ENCODE measurements around the gene WNT7A. TPM values are rescaled to one million over a fixed set of nuclear protein-coding genes. Genes with fewer than 3 reads are reported as not detected.
A peak's percentile ranks its signal among the peaks of the same experiment; 100 is the strongest.

The WNT7A gene
- total RNA-seq, 1 donor from 2014 or later, result not detected

DNA sequence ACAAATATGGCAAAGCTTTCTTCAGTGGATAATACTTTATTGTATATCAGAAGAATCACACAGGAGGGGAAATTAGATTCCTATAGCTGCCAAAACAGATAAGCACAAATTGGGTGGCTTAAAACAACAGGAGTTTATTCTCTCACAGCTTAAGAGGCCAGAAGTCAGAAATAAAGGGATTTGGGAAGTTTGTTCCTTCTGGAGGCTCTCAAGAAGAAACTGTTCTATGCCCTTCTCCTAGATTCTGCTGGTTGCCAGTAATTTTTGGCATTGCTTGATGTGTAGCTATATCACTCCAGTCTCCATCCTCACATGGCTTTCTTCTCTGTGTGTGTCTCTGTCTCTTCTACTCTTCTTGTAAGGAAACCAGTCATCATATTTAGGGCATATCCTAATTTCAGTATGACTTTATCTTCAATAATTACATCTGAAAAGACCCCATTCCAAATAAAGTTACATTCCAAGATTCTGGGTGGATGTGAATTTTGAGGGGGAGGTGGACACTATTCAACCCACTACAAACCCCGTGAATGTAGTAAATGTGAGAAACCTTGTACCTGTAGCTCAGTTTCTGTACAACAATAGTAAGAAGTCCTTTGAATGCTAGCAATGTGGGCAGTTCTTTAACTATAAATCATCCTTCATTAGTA lies 22.2 kb upstream of the WNT7A start:
- Mint-ChIP-seq H3K36me3 (ENCODE audit: unreplicated experiment) (no peaks in the 10 kb centered on the region), H3K27me3 (ENCODE audit: unreplicated experiment) (peaks cover 7% of the 10 kb centered on the region), H3K4me3 (ENCODE audit: unreplicated experiment) (no peak overlapping the region), H3K9me3 (ENCODE audit: unreplicated experiment) (peaks cover 34% of the 10 kb centered on the region), H3K4me1 (ENCODE audit: unreplicated experiment) (no peaks in the 10 kb centered on the region), H3K27ac (ENCODE audit: unreplicated experiment) (no peak overlapping the region)
- TF ChIP-seq, protein P1, sequence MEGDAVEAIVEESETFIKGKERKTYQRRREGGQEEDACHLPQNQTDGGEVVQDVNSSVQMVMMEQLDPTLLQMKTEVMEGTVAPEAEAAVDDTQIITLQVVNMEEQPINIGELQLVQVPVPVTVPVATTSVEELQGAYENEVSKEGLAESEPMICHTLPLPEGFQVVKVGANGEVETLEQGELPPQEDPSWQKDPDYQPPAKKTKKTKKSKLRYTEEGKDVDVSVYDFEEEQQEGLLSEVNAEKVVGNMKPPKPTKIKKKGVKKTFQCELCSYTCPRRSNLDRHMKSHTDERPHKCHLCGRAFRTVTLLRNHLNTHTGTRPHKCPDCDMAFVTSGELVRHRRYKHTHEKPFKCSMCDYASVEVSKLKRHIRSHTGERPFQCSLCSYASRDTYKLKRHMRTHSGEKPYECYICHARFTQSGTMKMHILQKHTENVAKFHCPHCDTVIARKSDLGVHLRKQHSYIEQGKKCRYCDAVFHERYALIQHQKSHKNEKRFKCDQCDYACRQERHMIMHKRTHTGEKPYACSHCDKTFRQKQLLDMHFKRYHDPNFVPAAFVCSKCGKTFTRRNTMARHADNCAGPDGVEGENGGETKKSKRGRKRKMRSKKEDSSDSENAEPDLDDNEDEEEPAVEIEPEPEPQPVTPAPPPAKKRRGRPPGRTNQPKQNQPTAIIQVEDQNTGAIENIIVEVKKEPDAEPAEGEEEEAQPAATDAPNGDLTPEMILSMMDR (IDR thresholded peaks at IDR 0.05), result no peak
- no peak for DNase-seq (ENCODE audit: extremely low spot score, unreplicated experiment)

DNA sequence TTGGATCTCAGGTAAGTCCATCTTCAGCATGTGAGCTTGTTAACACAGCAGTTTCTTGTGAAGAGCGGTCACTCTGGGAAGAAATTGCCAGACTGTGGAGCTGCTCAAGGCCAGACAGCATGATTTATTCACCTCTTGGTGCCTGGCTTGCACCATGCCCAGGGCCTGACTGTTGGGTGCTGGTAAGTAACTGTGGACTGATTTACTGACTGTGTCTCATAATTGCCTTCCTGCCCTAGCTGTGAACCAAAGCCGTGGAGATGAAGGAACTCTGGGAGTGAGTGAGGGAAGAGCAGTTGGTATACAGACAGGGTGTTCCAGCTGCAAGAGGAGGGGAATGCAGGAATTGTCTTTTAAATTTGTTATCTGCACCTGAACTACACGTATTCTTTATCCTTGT lies 18.5 kb upstream of the WNT7A start:
- peaks cover 9% of the 10 kb centered on the region for H3K27me3 Mint-ChIP-seq (ENCODE audit: unreplicated experiment)
- peaks cover 9% of the 10 kb centered on the region for H3K4me1 Mint-ChIP-seq (ENCODE audit: unreplicated experiment)
- no peaks in the 10 kb centered on the region for H3K36me3 Mint-ChIP-seq (ENCODE audit: unreplicated experiment)
- no peak for DNase-seq (ENCODE audit: extremely low spot score, unreplicated experiment)
- peaks cover 22% of the 10 kb centered on the region for H3K9me3 Mint-ChIP-seq (ENCODE audit: unreplicated experiment)
- H3K27ac Mint-ChIP-seq (ENCODE audit: unreplicated experiment), result no peak overlapping the region
- TF ChIP-seq, protein P1 (IDR thresholded peaks at IDR 0.05), result no peak
- no peak overlapping the region for H3K4me3 Mint-ChIP-seq (ENCODE audit: unreplicated experiment)

DNA sequence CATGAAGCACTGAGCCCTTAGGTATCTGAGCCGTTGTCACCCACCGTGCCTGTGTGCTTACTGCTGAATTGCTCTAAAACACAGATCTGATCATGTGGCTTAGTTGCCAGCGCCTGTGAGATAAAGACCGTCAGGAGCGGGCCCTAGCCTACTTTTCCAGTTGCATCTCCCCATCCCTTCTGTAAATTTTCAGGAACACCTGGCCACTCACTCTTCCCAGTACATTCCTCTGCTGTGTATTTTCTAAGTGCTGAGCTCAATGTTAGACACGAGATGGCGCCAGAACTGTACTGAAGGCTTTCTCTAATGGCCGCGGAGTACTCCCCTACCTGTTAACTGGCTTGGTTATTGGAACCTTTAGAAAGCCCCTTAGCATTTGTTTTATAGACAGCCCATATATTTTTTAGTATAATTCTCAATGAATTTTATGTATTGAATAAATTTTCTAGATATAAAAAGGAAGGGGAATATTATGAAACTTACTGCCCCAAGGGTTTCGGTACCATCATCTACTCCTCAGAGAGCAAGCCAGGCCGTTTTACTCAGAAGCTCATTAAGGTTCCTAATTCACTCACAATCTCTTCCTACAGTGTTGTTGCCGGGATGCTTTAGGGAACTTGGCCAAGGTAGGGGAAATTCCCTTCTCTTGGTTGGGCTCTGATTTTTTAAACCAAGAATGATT lies 16.7 kb upstream of the WNT7A start:
- peak; percentile 77 for DNase-seq (ENCODE audit: extremely low spot score, unreplicated experiment)
- Mint-ChIP-seq H3K27ac (ENCODE audit: unreplicated experiment) (no peak overlapping the region), H3K9me3 (ENCODE audit: unreplicated experiment) (peaks cover 12% of the 10 kb centered on the region), H3K36me3 (ENCODE audit: unreplicated experiment) (no peaks in the 10 kb centered on the region), H3K4me1 (ENCODE audit: unreplicated experiment) (peaks cover 9% of the 10 kb centered on the region), H3K27me3 (ENCODE audit: unreplicated experiment) (peaks cover 9% of the 10 kb centered on the region), H3K4me3 (ENCODE audit: unreplicated experiment) (peak overlapping the region; percentile 90)
- TF ChIP-seq, protein P1 (IDR thresholded peaks at IDR 0.05), result peak; percentile 79

DNA sequence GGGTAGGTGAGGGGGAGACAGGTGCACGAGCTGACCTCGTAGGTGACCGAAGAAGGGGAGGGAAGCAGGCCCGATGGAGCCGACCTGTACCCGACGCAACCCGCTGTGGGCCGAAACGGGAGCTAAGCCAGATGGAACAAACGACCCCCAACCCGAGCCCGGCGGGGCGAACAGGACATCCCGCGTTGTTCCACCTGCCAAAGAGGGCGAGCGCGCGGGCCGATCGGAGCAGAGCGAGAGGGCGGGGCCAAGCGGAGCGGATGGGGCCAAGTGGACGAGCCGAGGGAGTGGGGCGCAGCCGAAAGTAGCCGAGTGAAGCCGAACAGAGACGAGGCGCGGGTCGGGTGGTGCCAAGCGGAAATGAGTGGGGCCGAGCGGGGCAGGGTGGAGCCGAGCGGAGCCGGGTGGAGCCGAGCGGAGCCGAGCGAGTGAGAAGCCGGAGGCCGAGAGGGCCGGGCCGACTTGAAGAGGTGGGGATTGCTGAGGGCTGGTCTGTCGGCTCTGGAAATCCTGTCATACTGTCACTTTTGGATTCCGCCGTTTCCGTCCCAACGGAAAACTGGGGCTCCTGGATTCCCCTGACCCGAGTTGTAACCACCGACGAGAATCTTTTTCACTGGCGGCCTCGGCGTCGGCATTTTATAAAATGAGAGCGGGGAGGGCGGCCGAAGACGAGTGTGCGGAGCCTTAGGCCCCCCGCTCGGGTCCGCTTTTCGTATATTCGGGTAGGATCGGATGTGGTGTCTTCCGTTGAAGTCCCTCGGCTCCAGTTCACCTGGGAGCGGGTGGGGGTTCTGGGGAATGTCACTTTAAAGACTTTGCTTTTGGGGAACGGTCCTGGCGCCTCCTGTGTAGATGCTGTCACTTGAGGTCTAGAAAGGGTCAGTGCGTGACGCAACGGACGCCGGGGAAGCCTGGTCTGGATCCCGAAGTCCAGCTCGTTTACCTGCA lies 15.6 kb upstream of the WNT7A start:
- TF ChIP-seq, protein P1 (IDR thresholded peaks at IDR 0.05), result no peak
- Mint-ChIP-seq H3K27ac (ENCODE audit: unreplicated experiment) (peak overlapping the region; percentile 70), H3K4me3 (ENCODE audit: unreplicated experiment) (peak overlapping the region; percentile 90), H3K36me3 (ENCODE audit: unreplicated experiment) (no peaks in the 10 kb centered on the region), H3K27me3 (ENCODE audit: unreplicated experiment) (peaks cover 9% of the 10 kb centered on the region), H3K9me3 (ENCODE audit: unreplicated experiment) (peaks cover under 1% of the 10 kb centered on the region), H3K4me1 (ENCODE audit: unreplicated experiment) (peaks cover 9% of the 10 kb centered on the region)
- peak; percentile 96 for DNase-seq (ENCODE audit: extremely low spot score, unreplicated experiment)
